Colonic mucosa (tissue), 4 donors: ENCODE results near the gene CNN3. TPM values are rescaled to one million over a fixed set of nuclear protein-coding genes. Genes with fewer than 3 reads are reported as not detected.
"Not testable (repeated sequence)": the region's sequence is repeated elsewhere in the genome, so short reads cannot be mapped to it uniquely, and the experiment has no call there.

Experiments
- DNase-seq: peaks from one replicate; pipeline ENCODE4 v3.0.0-alpha.2; 2020
- H3K27ac ChIP-seq: fragments of 200-600 bp; one replicate; pipeline ENCODE4 v1.8.0; 2021
- H3K27me3 ChIP-seq: fragments of 200-600 bp; one replicate; pipeline ENCODE4 v1.8.0; 2021
- H3K36me3 ChIP-seq: fragments of 200-600 bp; one replicate; pipeline ENCODE4 v1.8.0; 2021
- H3K4me1 ChIP-seq: fragments of 200-600 bp; one replicate; pipeline ENCODE4 v1.8.0; 2021; ENCODE audit warnings: mild to moderate bottlenecking
- H3K4me3 ChIP-seq: fragments of 200-600 bp; one replicate; pipeline ENCODE4 v1.8.0; 2021
- H3K9ac ChIP-seq, 2 donors: one replicate each; pipeline ENCODE4 v1.7.0; 2013; ENCODE audit warnings: control low read depth in 2 of 2, low read depth in 2 of 2, low read length in 2 of 2
- H3K9me3 ChIP-seq: fragments of 200-600 bp; one replicate; pipeline ENCODE4 v1.8.0; 2021
- intact Hi-C: fragments of 100-400 bp; cut with DNase I; formaldehyde crosslinking; loops from one replicate; pipeline ENCODE4 v1.14.1; 2022
- total RNA-seq, 2 donors: library from RNA; stranded (reverse); fragmentation: NEBNext Ultra II Directional in 1 of 2; extraction: Animal tissue kit (Norgen Biotek cat#: 25700) in 1 of 2; gene quantifications; one replicate each; pipeline ENCODE4 v1.2.1, GENCODE V29; 2021
- TF ChIP-seq, protein P1 (sequence below): fragments of 200-600 bp; IDR thresholded peaks from one replicate; pipeline ENCODE4 v1.8.0; 2022; ENCODE audit warnings: antibody characterized with exemption, mild to moderate bottlenecking
- donor health status: healthy.
- donor health status: DM: no; HTN: no; CAD: no.
- donor health status: DM: no; HTN: no; CAD: no.

CNN3 gene
- total RNA-seq, 2 donors from 2014 or later = 117 to 164 TPM

DNA sequence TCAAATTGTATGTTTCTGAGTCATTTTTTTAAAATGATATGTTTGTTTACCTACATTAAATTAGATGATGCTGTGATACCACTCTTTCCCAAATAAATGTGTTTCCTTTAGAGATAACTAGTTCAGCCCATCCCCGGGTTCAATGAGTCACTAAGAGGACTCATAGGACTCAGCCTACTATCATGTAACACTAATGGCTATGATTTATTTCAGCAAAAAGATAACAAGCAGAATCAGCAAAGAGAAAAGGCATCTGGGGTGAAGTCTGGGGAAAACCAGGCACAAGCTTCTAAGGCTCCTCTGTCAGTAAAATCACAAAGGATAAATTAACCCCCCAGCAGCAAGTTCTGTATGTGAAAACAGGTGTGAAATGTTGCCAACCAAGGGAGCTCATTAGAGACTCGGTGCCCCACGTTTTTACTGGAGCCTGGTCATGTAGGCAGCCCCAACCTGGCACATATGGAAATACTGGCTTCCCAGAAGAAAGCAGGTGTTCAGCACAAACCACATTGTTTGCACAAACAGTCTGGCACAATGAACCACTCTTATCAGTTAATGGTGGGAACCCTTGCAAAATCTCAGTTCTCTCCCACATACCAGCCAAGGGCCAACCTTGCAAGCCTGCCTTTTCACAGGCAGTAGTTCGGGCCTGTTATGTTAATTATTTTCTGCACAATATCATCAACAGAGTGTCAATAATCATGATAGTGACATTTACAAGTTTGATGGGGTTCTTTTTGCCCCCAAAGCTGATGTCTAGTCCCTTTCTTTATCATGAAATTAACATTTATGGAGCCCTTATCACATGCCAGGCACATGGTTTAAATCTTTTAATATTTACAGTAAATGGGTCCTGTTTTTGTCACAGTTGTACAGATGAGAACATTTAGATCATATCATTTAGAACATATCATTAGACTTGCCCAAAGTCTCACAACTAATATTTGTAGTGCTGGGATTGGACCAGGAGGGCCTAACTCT lies 23.1 kb upstream of the CNN3 start:
- Histone ChIP-seq H3K4me3 (no peak overlapping the region), H3K27me3 (no peaks in the 10 kb centered on the region), H3K27ac (no peak overlapping the region), H3K9me3 (no peaks in the 10 kb centered on the region), H3K9ac (no peak overlapping the region), H3K4me1 (peaks cover 9% of the 10 kb centered on the region), H3K36me3 (no peaks in the 10 kb centered on the region)
- TF ChIP-seq, protein P1, sequence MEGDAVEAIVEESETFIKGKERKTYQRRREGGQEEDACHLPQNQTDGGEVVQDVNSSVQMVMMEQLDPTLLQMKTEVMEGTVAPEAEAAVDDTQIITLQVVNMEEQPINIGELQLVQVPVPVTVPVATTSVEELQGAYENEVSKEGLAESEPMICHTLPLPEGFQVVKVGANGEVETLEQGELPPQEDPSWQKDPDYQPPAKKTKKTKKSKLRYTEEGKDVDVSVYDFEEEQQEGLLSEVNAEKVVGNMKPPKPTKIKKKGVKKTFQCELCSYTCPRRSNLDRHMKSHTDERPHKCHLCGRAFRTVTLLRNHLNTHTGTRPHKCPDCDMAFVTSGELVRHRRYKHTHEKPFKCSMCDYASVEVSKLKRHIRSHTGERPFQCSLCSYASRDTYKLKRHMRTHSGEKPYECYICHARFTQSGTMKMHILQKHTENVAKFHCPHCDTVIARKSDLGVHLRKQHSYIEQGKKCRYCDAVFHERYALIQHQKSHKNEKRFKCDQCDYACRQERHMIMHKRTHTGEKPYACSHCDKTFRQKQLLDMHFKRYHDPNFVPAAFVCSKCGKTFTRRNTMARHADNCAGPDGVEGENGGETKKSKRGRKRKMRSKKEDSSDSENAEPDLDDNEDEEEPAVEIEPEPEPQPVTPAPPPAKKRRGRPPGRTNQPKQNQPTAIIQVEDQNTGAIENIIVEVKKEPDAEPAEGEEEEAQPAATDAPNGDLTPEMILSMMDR = no peak
- DNase-seq = peak; percentile 59
- intact Hi-C loops = no loop called here

DNA sequence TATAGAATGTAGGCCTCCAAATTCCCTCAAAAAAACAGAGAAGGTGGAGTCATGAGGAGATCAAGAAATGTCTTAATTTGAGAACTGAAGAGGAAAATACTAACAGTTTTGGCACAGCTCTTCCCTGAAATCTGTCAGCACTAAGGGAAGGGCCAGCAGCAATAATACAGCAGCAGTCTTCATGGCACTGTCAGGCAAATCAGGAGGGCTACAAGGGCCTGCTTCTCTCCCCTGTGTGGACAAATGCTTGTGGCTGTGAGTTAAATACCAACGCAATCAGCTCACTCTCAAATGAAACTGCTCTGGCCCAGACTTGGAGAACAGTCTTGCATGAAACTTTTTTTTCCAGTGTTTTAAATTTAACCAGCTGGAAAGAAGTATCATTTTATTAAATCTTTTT lies 20.5 kb upstream of the CNN3 start:
- Histone ChIP-seq H3K4me3 (no peak overlapping the region), H3K27me3 (no peaks in the 10 kb centered on the region), H3K27ac (peak overlapping the region; percentile 40), H3K9ac (no peak overlapping the region), H3K9me3 (no peaks in the 10 kb centered on the region), H3K4me1 (peaks cover 9% of the 10 kb centered on the region), H3K36me3 (no peaks in the 10 kb centered on the region)
- TF ChIP-seq, protein P1 = no peak
- intact Hi-C loops = no loop called here
- no peak for DNase-seq

- TF ChIP-seq, protein P1 = no peak
- Histone ChIP-seq H3K4me1 (peaks cover 9% of the 10 kb centered on the region), H3K4me3 (no peak overlapping the region), H3K9me3 (no peaks in the 10 kb centered on the region), H3K27me3 (no peaks in the 10 kb centered on the region), H3K9ac (peak overlapping the region in 1 of 2 donors; percentile 51), H3K27ac (peak overlapping the region; percentile 40), H3K36me3 (no peaks in the 10 kb centered on the region)
- no peak for DNase-seq
- intact Hi-C loops = no loop called here
These were observed 20.0 kb upstream of the CNN3 start for GRCh38 chr1:94946886-94947285.

GRCh38 chr1:94942171-94943128 lies 15.5 kb upstream of the CNN3 start:
- H3K9me3 ChIP-seq = no peaks in the 10 kb centered on the region
- no peaks in the 10 kb centered on the region for H3K36me3 ChIP-seq
- DNase-seq = no peak
- intact Hi-C loops = no loop called here
- no peak overlapping the region for H3K4me3 ChIP-seq
- TF ChIP-seq, protein P1 = no peak
- H3K4me1 ChIP-seq = peaks cover 5% of the 10 kb centered on the region
- H3K27me3 ChIP-seq = no peaks in the 10 kb centered on the region
- H3K27ac ChIP-seq = peak overlapping the region; percentile 1
- no peak overlapping the region for H3K9ac ChIP-seq

- H3K27ac ChIP-seq, intact Hi-C loops: not testable (repeated sequence)
These were observed 14.6 kb upstream of the CNN3 start for GRCh38 chr1:94941480-94941879.

More at GRCh38 chr1:94941480-94941879, 14.6 kb upstream of the CNN3 start:
- not testable (repeated sequence) for H3K4me3 ChIP-seq, DNase-seq, H3K9me3 ChIP-seq, H3K4me1 ChIP-seq, H3K9ac ChIP-seq, H3K27me3 ChIP-seq, H3K36me3 ChIP-seq
